Fibroblast of lung (primary cell): ENCODE data around the gene VWA7. TPM values are rescaled to one million over a fixed set of nuclear protein-coding genes. Genes with fewer than 3 reads are reported as not detected.
A peak's percentile ranks its signal among the peaks of the same experiment; 100 is the strongest.

ENCODE experiments used
- DNase-seq, 2 donors: peaks; one replicate each; pipeline versions ENCODE4 v3.0.0 to v3.0.0-alpha.2; 2010; ENCODE audit warnings: low read depth in 2 of 2
- H2AFZ ChIP-seq: 2 replicates; pipeline ENCODE4 v1.5.1; 2012; ENCODE audit warnings: low read length, control low read depth, inconsistent platforms
- H3K27ac ChIP-seq: 2 replicates; pipeline ENCODE4 v1.5.1; 2011; ENCODE audit warnings: low read length, control low read depth; ENCODE audit not compliant: insufficient read depth
- H3K27me3 ChIP-seq: 2 replicates; pipeline ENCODE4 v1.5.1; 2011; ENCODE audit warnings: mild to moderate bottlenecking, low read length; ENCODE audit not compliant: control insufficient read depth, insufficient read depth
- H3K36me3 ChIP-seq: 2 replicates; pipeline ENCODE4 v1.5.1; 2011; ENCODE audit warnings: low read length; ENCODE audit not compliant: control insufficient read depth, insufficient read depth
- H3K4me1 ChIP-seq: 2 replicates; pipeline ENCODE4 v1.5.1; 2011; ENCODE audit warnings: low read length; ENCODE audit not compliant: control insufficient read depth, insufficient read depth; ENCODE audit errors: extremely low read depth
- H3K4me2 ChIP-seq: 2 replicates; pipeline ENCODE4 v1.5.1; 2011; ENCODE audit warnings: low read length, control low read depth; ENCODE audit not compliant: insufficient read depth; ENCODE audit errors: extremely low read depth
- H3K4me3 ChIP-seq, 4 experiments: fragments of 200-600 bp in 1 of 4; sonication (generic) in 1 of 4; replicated peaks in 1 of 4; 2 replicates each; pipeline ENCODE4 v1.5.1; 2011 to 2016; ENCODE audit warnings: low read length in 4 of 4, low read depth in 3 of 4, mild to moderate bottlenecking in 3 of 4, control low read depth in 2 of 4, inconsistent platforms in 1 of 4, mixed read lengths in 1 of 4; ENCODE audit not compliant: insufficient read depth in 1 of 4; ENCODE audit errors: control extremely low read depth in 1 of 4
- H3K79me2 ChIP-seq: 2 replicates; pipeline ENCODE4 v1.5.1; 2012; ENCODE audit warnings: mild to moderate bottlenecking, low read length, inconsistent platforms; ENCODE audit not compliant: control insufficient read depth, insufficient read depth
- H3K9ac ChIP-seq: 2 replicates; pipeline ENCODE4 v1.5.1; 2011; ENCODE audit warnings: mild to moderate bottlenecking, low read length, control low read depth; ENCODE audit not compliant: insufficient read depth
- H3K9me3 ChIP-seq: 2 replicates; pipeline ENCODE4 v1.5.1; 2012; ENCODE audit warnings: low read depth, low read length; ENCODE audit not compliant: control insufficient read depth, insufficient read depth
- H4K20me1 ChIP-seq: 2 replicates; pipeline ENCODE4 v1.5.1; 2011; ENCODE audit warnings: low read length; ENCODE audit not compliant: control insufficient read depth, insufficient read depth; ENCODE audit errors: extremely low read depth
- CTCF ChIP-seq, 2 donors: IDR thresholded peaks in 1 of 2; conservative IDR thresholded peaks in 1 of 2; 1 replicate in 1 of 2; 2 replicates in 1 of 2; pipeline ENCODE4 v1.5.1; 2011 to 2012; ENCODE audit warnings: low read length in 2 of 2, control low read depth in 1 of 2, inconsistent platforms in 1 of 2, low read depth in 1 of 2, mild to moderate bottlenecking in 1 of 2
- EZH2 ChIP-seq: IDR thresholded peaks from 2 replicates; pipeline ENCODE4 v1.5.1; 2012; ENCODE audit warnings: low read length, control low read depth, mild to moderate bottlenecking; ENCODE audit errors: missing control alignments
- polyA plus RNA-seq, 2 donors: library from polyadenylated mRNA; depleted of rRNA in 1 of 2; stranded (reverse) in 1 of 2; unstranded in 1 of 2; fragments of >200 nt; gene quantifications; 2 replicates each; pipeline ENCODE4 v1.2.1, GENCODE V29; 2011 to 2012; ENCODE audit warnings: missing spikeins in 1 of 2
- total RNA-seq: library from RNA; depleted of rRNA; stranded (reverse); fragments of >200 nt; gene quantifications from 2 replicates; pipeline ENCODE4 v1.2.1, GENCODE V29; 2014

Gene VWA7
- total and polyA plus RNA-seq, 2 donors (not counting 1 experiment from before 2014, with no cell fraction given), result 0.16 to 0.66 TPM

- DNase-seq, result no peak
- TF ChIP-seq EZH2, result no peak
- H3K27me3 ChIP-seq, result no peaks in the 10 kb centered on the region
- no peak overlapping the region for H3K27ac ChIP-seq
- H3K36me3 ChIP-seq, result peaks cover 24% of the 10 kb centered on the region
- H3K4me1 ChIP-seq, result peaks cover 11% of the 10 kb centered on the region
- H3K79me2 ChIP-seq, result peaks cover 11% of the 10 kb centered on the region
- H3K9me3 ChIP-seq, result no peaks in the 10 kb centered on the region
- peak overlapping the region; percentile 68 to 96 (median 82) for H3K4me3 ChIP-seq
- no peak overlapping the region for H2AFZ ChIP-seq
- H4K20me1 ChIP-seq, result no peaks in the 10 kb centered on the region
- H3K4me2 ChIP-seq, result peak overlapping the region; percentile 99
- H3K9ac ChIP-seq, result peak overlapping the region; percentile 61
Observed at GRCh38 chr6:31727717-31728671, 49.1 kb downstream of the VWA7 start.

GRCh38 chr6:31727034-31727716 lies 50.0 kb downstream of the VWA7 start:
- no peak overlapping the region for H3K27ac ChIP-seq
- no peak for DNase-seq
- H3K9me3 ChIP-seq, result no peaks in the 10 kb centered on the region
- H3K79me2 ChIP-seq, result peaks cover 9% of the 10 kb centered on the region
- H3K27me3 ChIP-seq, result no peaks in the 10 kb centered on the region
- H4K20me1 ChIP-seq, result no peaks in the 10 kb centered on the region
- no peak overlapping the region for H3K4me2 ChIP-seq
- H3K9ac ChIP-seq, result no peak overlapping the region
- H3K4me1 ChIP-seq, result peaks cover 9% of the 10 kb centered on the region
- no peak for TF ChIP-seq EZH2
- no peak for TF ChIP-seq CTCF (conservative IDR thresholded peaks at IDR 0.05 in 1 of 2, IDR thresholded peaks at IDR 0.05 in 1 of 2; ENCODE audit: low read depth in 1 of 2, low read length in 2 of 2)
- no peak overlapping the region for H3K4me3 ChIP-seq
- peaks cover 22% of the 10 kb centered on the region for H3K36me3 ChIP-seq
- no peak overlapping the region for H2AFZ ChIP-seq

DNA sequence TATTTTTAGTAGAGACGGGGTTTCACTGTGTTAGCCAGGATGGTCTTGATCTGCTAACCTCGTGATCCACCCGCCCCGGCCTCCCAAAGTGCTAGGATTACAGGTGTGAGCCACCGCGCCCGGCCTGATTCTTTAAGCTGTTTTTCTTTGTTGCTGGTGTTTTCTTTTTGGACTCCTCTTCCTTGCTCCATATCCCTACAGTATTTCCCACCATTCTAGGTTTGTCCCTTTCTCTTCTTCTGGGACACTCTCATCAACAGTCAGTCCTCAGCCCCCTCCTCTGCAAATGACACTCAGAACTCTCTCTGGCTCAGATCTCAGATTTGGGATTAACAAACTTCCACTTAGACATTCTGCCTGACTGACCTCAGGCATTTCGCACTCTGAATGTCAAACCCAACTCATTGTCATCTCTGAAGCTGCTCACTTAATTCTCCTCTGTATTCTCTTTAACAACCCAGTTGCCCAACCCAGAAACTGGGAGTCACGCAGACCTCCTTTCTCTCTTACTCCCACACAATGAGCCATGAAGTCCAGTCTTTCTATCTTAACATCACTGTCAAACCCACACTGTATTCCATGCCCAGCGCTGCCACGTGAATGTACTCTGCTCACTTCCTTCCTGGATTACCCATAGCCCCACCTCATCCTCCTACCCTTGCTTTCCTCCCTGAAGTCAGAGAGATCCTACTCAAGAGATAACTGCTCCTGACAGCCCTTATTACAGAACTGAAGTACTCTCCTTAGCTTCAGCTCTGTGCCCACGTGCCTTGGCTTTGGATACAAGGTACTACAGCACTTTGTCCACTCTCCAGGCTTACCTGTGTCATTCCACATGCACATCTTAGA lies 51.4 kb downstream of the VWA7 start:
- Histone ChIP-seq H3K27me3 (no peaks in the 10 kb centered on the region), H3K27ac (no peak overlapping the region), H3K9me3 (no peaks in the 10 kb centered on the region), H3K9ac (no peak overlapping the region), H3K4me2 (no peak overlapping the region), H4K20me1 (no peaks in the 10 kb centered on the region), H3K36me3 (peaks cover 13% of the 10 kb centered on the region), H3K79me2 (peaks cover 6% of the 10 kb centered on the region), H2AFZ (no peak overlapping the region), H3K4me1 (peaks cover 8% of the 10 kb centered on the region), H3K4me3 (no peak overlapping the region)
- TF ChIP-seq CTCF (conservative IDR thresholded peaks at IDR 0.05 in 1 of 2, IDR thresholded peaks at IDR 0.05 in 1 of 2; ENCODE audit: low read depth in 1 of 2, low read length in 2 of 2) (no peak), EZH2 (no peak)
- DNase-seq, result no peak
